ENCODE data around the gene STK11.

The STK11 gene

GRCh38 chr19:1205114-1206099, at the start of gene STK11:
STK11 (plus strand) TSS chr19:1205778; CDS start chr19:1206914, 1,136 bp downstream.
- DNase-seq (ENCODE audit: low read depth, low spot score): peak; percentile 99

DNA sequence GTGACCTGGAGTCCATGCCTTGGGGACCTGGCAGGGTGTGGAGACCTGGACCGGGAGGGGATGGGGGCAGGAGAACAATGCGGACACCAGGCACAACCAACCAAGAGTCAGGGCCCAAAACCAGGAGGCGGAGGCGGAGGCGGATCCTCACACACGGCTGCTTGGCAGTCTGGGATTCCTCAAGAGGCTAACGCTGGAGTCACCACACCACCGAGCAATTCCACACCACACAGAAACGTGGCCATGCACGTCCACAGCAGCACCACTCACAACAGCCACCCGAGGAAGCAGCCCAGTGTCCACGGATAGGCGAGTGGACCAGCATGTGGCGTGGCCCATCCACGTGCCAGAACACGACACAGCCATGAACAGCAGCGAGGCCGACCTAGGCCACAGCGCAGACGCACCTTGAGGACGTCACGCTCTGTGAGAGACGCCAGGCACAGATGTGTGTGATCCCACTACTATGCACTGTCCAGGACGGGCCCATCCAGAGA, 49.2 kb upstream of the STK11 start:
- no peak for DNase-seq (ENCODE audit: low read depth, low spot score)

DNA sequence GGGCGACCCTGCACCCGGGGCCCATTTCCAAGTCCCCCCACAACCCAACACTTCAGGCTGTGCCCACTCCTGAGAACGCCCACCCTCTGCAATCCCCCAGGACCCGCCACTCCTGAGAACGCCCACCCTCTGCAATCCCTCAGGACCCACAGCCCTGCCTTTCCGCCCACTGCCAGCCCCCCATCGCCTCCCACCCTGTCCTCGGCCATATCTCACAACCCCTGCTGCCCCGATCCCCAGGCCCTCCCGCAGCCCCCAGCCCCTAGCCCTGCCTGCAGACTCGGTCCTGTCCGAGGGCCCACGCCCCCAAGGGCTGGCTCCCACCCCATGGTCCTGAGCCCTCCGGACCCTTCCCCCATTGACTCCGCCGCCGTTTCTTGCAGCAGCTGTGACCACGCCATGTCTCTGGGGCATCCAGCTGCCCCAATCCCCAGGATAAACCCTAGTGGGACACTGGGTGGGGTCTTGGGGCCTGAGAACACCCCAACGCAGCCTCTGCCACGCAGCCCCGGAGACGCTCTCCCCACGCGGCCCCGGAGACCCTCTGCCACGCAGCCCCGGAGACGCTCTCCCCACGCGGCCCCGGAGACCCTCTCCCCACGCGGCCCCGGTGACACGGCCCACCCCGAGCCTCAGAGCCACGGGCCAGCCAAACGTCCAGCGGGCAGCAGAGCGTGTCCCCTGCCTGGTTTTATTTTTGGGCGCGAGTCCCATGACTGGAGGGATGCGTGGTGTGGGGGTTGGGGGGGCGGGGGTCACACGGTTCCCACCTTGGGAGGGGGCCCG, 48.6 kb upstream of the STK11 start:
- DNase-seq (ENCODE audit: low read depth, low spot score): no peak

- DNase-seq (ENCODE audit: low read depth, low spot score): no peak
These were observed 47.4 kb upstream of the STK11 start for GRCh38 chr19:1157931-1158884.

GRCh38 chr19:1158885-1159448, 46.6 kb upstream of the STK11 start:
- DNase-seq (ENCODE audit: low read depth, low spot score): no peak

- no peak for DNase-seq (ENCODE audit: low read depth, low spot score)
These were observed 45.5 kb upstream of the STK11 start for GRCh38 chr19:1159864-1160595.

DNA sequence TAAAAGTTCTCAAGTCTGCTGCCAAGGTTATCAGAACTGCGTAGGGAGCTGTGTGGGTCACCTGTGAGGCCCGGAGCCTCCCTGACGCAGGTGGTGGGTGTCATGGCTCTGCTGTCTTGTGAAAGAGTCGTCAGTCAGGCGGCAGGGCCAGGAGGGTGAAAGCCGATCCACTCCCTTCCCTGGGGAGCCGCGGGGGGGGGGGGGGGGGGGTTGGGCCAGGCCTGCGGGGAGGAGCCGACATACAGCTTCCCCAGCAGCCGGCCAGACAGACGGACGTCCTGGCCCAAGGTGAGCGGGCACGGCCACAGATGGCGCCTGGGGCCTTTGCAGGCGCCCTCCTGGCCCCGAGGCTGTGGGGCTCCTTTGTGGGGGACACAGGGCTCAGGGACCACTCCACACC, 43.9 kb upstream of the STK11 start:
- no peak for DNase-seq (ENCODE audit: low read depth, low spot score)

DNA sequence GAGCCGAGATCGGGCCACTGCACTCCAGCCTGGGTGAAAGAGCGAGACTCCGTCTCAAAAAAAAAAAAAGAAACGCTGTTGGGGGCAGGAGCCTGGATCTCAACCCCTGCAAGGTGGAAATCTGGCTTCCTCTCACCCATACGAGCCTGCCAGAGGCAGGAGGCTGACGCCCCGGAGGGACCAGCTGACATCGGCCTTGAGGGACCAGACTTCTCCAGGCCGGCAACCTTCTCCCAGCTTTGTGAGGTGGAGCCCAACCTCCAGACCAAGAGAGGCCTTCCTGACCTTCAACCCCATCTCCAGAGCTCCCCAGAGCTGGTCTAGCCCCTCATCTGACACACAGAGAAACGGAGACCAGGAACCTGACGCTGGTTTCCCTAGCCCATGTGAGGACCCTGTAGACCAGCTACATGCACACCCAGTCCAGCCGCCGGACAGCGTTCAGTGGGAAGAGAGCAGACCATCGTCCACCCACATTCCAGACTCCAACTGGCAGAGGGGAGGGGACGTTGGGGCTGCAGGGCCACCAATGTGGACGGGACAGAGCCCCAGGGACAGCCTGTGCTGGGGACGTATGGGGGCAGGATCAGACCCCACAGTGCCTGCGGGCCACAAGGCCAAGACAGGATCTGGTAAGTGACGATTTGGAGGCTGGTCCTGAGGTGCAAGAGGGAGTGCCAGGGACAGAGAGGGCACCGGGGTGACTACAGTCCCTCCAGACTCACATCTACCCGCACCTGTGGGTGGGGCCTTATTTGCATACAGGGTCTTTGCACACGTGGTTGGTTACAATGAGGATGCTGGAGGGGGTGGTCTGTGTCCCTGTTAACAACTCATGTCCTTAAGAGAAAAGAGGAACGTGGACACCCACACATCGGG, 42.9 kb upstream of the STK11 start:
- no peak for DNase-seq (ENCODE audit: low read depth, low spot score)

GRCh38 chr19:1163283-1163933, 42.2 kb upstream of the STK11 start:
- no peak for DNase-seq (ENCODE audit: low read depth, low spot score)

GRCh38 chr19:1163934-1164683, 41.5 kb upstream of the STK11 start:
- no peak for DNase-seq (ENCODE audit: low read depth, low spot score)

- DNase-seq (ENCODE audit: low read depth, low spot score): no peak
These were observed 40.7 kb upstream of the STK11 start for GRCh38 chr19:1164684-1165531.

DNA sequence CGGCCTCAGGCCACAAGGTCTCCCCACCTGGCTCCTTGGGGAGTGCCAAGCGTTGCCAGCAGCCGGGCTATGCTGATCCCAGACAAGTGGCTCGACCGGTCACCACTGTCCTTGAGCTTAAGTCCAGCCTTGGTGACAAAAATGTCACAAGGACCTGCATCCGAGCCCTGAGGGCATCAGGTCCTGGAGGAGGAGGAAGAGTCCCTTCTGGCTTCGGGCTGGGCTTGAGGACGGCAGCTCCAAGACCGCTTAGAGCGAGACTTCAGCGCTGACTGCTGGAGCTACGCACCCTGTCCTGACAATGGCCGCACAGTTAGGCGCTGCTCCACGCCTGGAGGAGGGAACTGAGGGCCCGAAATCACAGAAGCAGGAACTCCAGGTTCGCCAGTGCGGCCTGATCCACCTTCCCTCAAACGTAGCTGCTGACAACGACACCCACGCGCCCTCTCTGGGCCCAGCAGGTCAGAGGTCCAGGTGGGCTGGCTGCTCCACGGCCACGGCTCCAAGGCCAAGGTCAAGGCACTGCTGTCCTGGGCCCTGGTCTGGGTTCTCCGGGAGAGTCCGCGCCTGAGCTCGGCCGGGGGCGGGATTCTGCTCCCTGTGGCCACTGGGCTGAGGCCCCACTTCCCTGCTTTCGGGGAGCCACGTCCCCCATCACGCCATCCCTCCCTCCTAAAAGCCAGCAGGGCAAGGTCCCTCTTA, 38.6 kb upstream of the STK11 start:
- no peak for DNase-seq (ENCODE audit: low read depth, low spot score)

DNA sequence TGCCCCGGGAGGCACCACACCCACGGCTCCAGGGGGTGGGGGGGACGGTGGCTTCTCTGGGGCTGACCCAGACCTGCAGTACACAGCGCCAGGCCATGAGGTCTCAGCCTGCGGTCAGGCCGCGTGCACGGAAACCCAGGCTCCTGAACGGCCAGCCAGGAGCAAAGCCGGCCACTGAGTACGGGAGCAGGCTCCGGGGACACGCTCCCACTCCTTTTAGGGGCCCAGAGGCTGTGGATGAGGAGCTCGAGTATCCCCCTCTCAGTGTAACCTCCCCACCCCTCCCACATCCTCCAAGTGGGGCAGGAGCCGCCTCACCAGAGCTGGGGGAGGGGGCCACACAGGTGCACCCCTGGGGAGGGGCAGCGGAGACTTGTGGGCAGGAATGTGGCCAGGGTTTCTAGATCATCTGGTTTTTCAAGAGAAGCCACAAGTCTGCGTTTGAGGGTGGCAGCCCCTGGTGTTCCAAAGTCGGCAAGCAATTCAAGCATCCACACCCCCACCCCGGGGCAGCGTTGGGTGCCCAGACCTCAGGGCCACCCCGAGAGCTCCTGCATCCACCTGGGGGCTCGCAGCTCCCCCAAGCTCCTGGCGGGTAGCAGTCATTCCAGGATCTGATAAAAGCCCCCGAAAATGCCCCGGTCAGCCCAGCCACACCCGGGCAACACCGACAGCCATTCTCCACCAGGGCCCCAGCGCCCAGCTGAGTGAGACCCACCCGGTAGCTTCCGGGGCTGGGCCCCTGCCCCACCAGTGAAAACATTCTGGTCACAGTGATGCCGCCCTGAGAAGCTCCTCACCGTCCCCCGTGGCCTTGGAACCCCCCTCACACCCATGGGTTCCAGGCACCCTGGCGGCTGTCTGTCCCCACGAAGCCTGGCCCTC, 37.6 kb upstream of the STK11 start:
- DNase-seq (ENCODE audit: low read depth, low spot score): no peak

DNA sequence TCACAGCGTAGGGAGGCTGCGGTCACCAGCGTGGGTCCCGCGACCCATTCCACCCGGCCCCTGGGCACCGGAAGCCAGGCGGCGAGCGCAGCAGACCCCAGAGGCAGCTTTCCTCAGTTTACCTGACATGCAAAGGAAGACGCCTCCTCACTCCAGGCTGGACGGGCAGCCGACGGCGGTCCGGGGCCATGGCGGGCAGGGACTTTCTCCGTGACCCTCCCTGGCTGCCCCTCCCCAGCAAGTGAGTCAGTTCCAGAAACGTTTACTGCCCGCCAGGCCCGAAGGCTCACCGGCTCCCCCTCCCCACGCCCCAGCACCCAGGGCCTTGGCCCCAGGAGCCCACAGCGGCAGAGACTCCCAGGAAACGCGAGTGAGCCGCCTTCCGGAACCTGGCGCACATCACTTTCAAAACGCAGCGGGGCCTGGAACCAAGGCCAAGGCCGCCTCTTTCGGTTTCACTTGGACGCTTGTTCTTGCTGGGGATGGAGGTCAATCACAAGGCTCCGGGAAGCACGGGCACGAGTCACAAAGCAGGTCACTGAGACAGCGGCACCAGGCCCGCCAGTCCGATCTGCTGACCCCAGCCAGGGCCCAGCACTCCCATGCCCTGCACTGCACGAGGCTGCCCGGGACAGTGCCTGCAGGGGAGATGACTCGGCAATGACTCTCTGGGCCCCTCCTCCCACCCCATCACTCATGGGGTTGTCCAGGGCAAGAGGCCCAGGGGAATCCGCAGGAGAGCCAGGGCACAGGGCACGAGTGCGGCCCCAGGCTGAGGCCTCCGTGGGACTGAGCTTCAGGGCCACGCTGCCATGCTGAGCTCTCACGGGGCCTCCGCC, 36.8 kb upstream of the STK11 start:
- DNase-seq (ENCODE audit: low read depth, low spot score): peak; percentile 73

GRCh38 chr19:1169411-1169791, 36.2 kb upstream of the STK11 start:
- DNase-seq (ENCODE audit: low read depth, low spot score): no peak
